Muscle of leg (tissue), 11 donors: Measurements from ENCODE around the gene BRPF3. TPM values are rescaled to one million over a fixed set of nuclear protein-coding genes. Genes with fewer than 3 reads are reported as not detected.

Experiments
- DNase-seq: peaks from one replicate; pipeline ENCODE4 v3.0.0; 2013
- H3K27ac ChIP-seq: one replicate; pipeline ENCODE4 v1.5.1; 2013; ENCODE audit warnings: mild to moderate bottlenecking, low read length, control low read depth
- H3K27me3 ChIP-seq: one replicate; pipeline ENCODE4 v1.6.1; 2013; ENCODE audit warnings: low read length; ENCODE audit not compliant: control insufficient read depth, insufficient read depth
- H3K36me3 ChIP-seq: one replicate; pipeline ENCODE4 v1.6.1; 2013; ENCODE audit warnings: low read length; ENCODE audit not compliant: control insufficient read depth, insufficient read depth
- H3K4me1 ChIP-seq: one replicate; pipeline ENCODE4 v1.6.1; 2013; ENCODE audit warnings: low read length; ENCODE audit not compliant: control insufficient read depth, insufficient read depth
- H3K4me3 ChIP-seq: one replicate; pipeline ENCODE4 v1.5.1; 2013; ENCODE audit warnings: low read length, control low read depth
- H3K9me3 ChIP-seq: replicated peaks from 2 replicates; pipeline ENCODE4 v1.6.1; 2013; ENCODE audit warnings: low read depth, low read length; ENCODE audit not compliant: control insufficient read depth
- WGBS: methylation state at CpG from one replicate; pipeline ENCODE4 v1.1.5; 2013; ENCODE audit warnings: missing lambda C conversion rate; ENCODE audit not compliant: insufficient coverage; 5-methylcytosine and 5-hydroxymethylcytosine counted together
- polyA plus RNA-seq, 8 donors: library from polyadenylated mRNA; unstranded; fragments of 120-200 nt; gene quantifications; one replicate each; pipeline versions ENCODE4 v1.2.1 to v1.2.3, GENCODE V29; 2013; ENCODE audit warnings: inconsistent platforms in 1 of 8, low replicate concordance in 1 of 8; ENCODE audit not compliant: insufficient read length in 8 of 8, insufficient read depth in 1 of 8
- total RNA-seq: library from RNA; stranded (reverse); fragments of 120-200 nt; gene quantifications from one replicate; pipeline ENCODE4 v1.2.4, GENCODE V29; 2013

Gene BRPF3
- total and polyA plus RNA-seq, 9 donors: 10.1 to 32.3 (median 25.0) TPM

GRCh38 chr6:36198986-36199385, 2.4 kb downstream of the BRPF3 start:
- Histone ChIP-seq H3K4me1 (peaks cover 9% of the 10 kb centered on the region), H3K4me3 (no peak overlapping the region), H3K27me3 (no peaks in the 10 kb centered on the region), H3K27ac (no peak overlapping the region), H3K9me3 (no peaks in the 10 kb centered on the region), H3K36me3 (peaks cover 44% of the 10 kb centered on the region)
- DNase-seq: no peak
- WGBS: 94% methylated on average over 3 of the region's 9 CpGs

GRCh38 chr6:36200154-36200891, 3.8 kb downstream of the BRPF3 start:
- no peak for DNase-seq
- 96% methylated on average over 14 of the region's 19 CpGs for WGBS
- H3K4me3 ChIP-seq: no peak overlapping the region
- H3K27me3 ChIP-seq: no peaks in the 10 kb centered on the region
- H3K4me1 ChIP-seq: peaks cover 9% of the 10 kb centered on the region
- H3K9me3 ChIP-seq: no peaks in the 10 kb centered on the region
- H3K36me3 ChIP-seq: peaks cover 57% of the 10 kb centered on the region
- no peak overlapping the region for H3K27ac ChIP-seq

DNA sequence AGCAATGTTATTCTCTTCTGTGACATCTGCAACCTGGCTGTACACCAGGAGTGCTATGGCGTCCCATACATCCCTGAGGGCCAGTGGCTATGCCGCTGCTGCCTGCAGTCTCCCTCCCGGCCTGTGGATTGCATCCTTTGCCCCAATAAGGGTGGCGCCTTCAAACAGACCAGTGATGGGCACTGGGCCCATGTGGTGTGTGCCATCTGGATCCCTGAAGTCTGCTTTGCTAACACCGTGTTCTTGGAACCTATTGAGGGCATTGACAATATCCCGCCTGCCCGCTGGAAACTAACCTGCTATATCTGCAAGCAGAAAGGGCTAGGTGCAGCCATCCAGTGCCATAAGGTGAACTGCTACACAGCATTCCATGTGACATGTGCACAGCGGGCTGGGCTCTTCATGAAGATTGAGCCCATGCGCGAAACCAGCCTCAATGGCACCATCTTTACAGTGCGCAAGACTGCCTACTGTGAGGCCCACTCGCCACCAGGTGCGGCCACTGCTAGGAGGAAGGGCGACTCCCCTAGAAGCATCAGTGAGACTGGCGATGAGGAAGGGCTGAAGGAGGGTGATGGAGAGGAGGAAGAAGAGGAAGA, 4.6 kb downstream of the BRPF3 start:
- no peaks in the 10 kb centered on the region for H3K9me3 ChIP-seq
- 99% methylated on average over 15 of the region's 15 CpGs for WGBS
- no peak overlapping the region for H3K27ac ChIP-seq
- H3K27me3 ChIP-seq: no peaks in the 10 kb centered on the region
- no peak for DNase-seq
- H3K4me3 ChIP-seq: no peak overlapping the region
- peaks cover 64% of the 10 kb centered on the region for H3K36me3 ChIP-seq
- H3K4me1 ChIP-seq: peaks cover 7% of the 10 kb centered on the region

DNA sequence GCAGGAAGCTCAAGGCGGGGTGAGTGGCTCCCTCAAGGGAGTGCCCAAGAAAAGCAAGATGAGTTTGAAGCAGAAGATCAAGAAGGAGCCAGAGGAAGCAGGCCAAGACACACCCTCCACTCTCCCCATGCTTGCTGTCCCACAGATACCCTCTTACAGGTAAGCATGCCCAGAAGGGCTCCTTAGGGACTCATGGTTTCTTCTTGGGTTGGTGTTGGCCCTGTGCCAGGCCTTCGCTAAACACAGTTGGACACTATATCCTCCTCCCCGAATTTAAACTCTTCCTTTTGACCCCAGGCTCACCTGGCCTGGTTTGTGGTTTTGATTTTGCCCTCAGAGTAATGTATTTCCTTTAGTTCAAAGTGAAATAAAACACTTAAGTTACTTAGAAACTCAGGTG, 5.1 kb downstream of the BRPF3 start:
- no CpG with 5 or more reads among the region's 3 CpGs for WGBS
- H3K27ac ChIP-seq: no peak overlapping the region
- DNase-seq: no peak
- no peak overlapping the region for H3K4me3 ChIP-seq
- H3K36me3 ChIP-seq: peaks cover 69% of the 10 kb centered on the region
- H3K9me3 ChIP-seq: no peaks in the 10 kb centered on the region
- peaks cover 6% of the 10 kb centered on the region for H3K4me1 ChIP-seq
- H3K27me3 ChIP-seq: no peaks in the 10 kb centered on the region

- Histone ChIP-seq H3K27ac (no peak overlapping the region), H3K4me1 (peaks cover 6% of the 10 kb centered on the region), H3K4me3 (no peak overlapping the region), H3K36me3 (peaks cover 74% of the 10 kb centered on the region), H3K27me3 (no peaks in the 10 kb centered on the region), H3K9me3 (no peaks in the 10 kb centered on the region)
- WGBS: 83% methylated on average over 1 of the region's 4 CpGs
- no peak for DNase-seq
Measured at GRCh38 chr6:36202101-36202500, 5.6 kb downstream of the BRPF3 start.

GRCh38 chr6:36204068-36204753, 7.7 kb downstream of the BRPF3 start:
- 86% methylated on average over 7 of the region's 10 CpGs for WGBS
- Histone ChIP-seq H3K4me3 (no peak overlapping the region), H3K36me3 (peaks cover 87% of the 10 kb centered on the region)

DNA sequence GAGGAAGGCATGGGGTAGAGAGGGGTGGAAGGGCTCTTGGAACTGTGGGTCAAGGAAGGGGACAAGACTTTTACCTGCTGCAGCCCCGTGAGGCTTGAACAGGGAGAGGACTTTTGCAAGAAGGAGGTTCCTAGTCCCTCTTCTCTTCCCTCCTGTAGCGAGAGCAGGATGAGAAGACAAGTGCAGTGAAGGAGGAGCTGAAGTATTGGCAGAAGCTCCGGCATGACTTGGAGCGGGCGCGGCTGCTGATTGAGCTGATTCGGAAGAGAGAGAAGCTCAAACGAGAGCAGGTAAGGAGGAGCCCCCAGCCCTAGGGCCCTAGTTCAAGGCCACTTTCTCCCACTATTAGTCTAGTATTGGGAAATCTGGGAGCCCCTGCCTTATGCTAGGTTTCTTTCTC, 10.6 kb downstream of the BRPF3 start:
- Histone ChIP-seq H3K4me1 (no peaks in the 10 kb centered on the region), H3K4me3 (no peak overlapping the region), H3K36me3 (peaks cover 91% of the 10 kb centered on the region), H3K27me3 (no peaks in the 10 kb centered on the region), H3K27ac (no peak overlapping the region), H3K9me3 (no peaks in the 10 kb centered on the region)
- no peak for DNase-seq
- no CpG with 5 or more reads among the region's 8 CpGs for WGBS

More at GRCh38 chr6:36204068-36204753, 7.7 kb downstream of the BRPF3 start:
- H3K27me3 ChIP-seq: no peaks in the 10 kb centered on the region
- H3K27ac ChIP-seq: no peak overlapping the region
- no peak for DNase-seq
- H3K4me1 ChIP-seq: no peaks in the 10 kb centered on the region
- H3K9me3 ChIP-seq: no peaks in the 10 kb centered on the region

DNA sequence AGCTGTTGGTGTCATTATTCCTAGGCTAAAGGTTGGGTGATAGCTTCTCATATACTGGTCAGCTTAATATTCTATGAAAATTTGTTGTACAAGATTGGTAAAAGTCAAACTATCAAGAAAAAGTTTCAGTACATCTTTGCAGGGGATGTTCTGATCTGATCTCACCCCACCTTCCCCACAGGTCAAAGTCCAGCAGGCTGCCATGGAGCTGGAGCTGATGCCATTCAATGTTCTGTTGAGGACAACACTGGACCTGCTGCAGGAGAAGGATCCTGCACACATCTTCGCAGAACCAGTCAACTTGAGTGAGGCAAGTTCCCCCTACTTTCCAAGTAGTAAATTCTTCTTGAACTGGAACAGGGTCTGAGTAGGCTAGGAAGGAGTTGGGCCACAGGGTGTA, 13.1 kb downstream of the BRPF3 start:
- no peak overlapping the region for H3K4me3 ChIP-seq
- no peak overlapping the region for H3K27ac ChIP-seq
- WGBS: no CpG with 5 or more reads among the region's 1 CpG
- peaks cover 87% of the 10 kb centered on the region for H3K36me3 ChIP-seq
- no peak for DNase-seq
- no peaks in the 10 kb centered on the region for H3K4me1 ChIP-seq
- H3K9me3 ChIP-seq: no peaks in the 10 kb centered on the region
- no peaks in the 10 kb centered on the region for H3K27me3 ChIP-seq

GRCh38 chr6:36210182-36210581, 13.6 kb downstream of the BRPF3 start:
- WGBS: 94% methylated on average over 14 of the region's 14 CpGs
- no peak for DNase-seq
- peaks cover 87% of the 10 kb centered on the region for H3K36me3 ChIP-seq

GRCh38 chr6:36210886-36211595, 14.5 kb downstream of the BRPF3 start:
- H3K27me3 ChIP-seq: no peaks in the 10 kb centered on the region
- peaks cover 89% of the 10 kb centered on the region for H3K36me3 ChIP-seq
- H3K9me3 ChIP-seq: no peaks in the 10 kb centered on the region
- no peak overlapping the region for H3K27ac ChIP-seq
- H3K4me3 ChIP-seq: no peak overlapping the region
- no peak for DNase-seq
- WGBS: 89% methylated on average over 16 of the region's 18 CpGs
- H3K4me1 ChIP-seq: no peaks in the 10 kb centered on the region

More at GRCh38 chr6:36210182-36210581, 13.6 kb downstream of the BRPF3 start:
- Histone ChIP-seq H3K9me3 (no peaks in the 10 kb centered on the region), H3K27me3 (no peaks in the 10 kb centered on the region), H3K4me1 (no peaks in the 10 kb centered on the region), H3K27ac (no peak overlapping the region), H3K4me3 (no peak overlapping the region)
